Esophagus muscularis mucosa (tissue), 4 donors: ENCODE data around the gene OR10V1. TPM values are rescaled to one million over a fixed set of nuclear protein-coding genes. Genes with fewer than 3 reads are reported as not detected.

Experiments
- DNase-seq: peaks from one replicate; pipeline ENCODE4 v3.0.0-alpha.2; 2017; ENCODE audit errors: extremely low spot score
- H3K27ac ChIP-seq, 4 donors: fragments of 200-600 bp; sonication (generic); replicated peaks in 1 of 4; 1 replicate in 3 of 4; 2 replicates in 1 of 4; pipeline ENCODE4 v1.5.1; 2016 to 2019; ENCODE audit warnings: mild to moderate bottlenecking in 1 of 4
- H3K27me3 ChIP-seq, 4 donors: fragments of 200-600 bp; sonication (generic); one replicate each; pipeline versions ENCODE4 v1.5.1 to v1.6.0; 2016 to 2019
- H3K36me3 ChIP-seq, 4 donors: fragments of 200-600 bp; sonication (generic); one replicate each; pipeline ENCODE4 v1.5.1; 2016 to 2019
- H3K4me1 ChIP-seq, 4 donors: fragments of 200-600 bp; sonication (generic); one replicate each; pipeline ENCODE4 v1.5.1; 2016 to 2019
- H3K4me3 ChIP-seq, 4 donors: fragments of 200-600 bp; sonication (generic); 1 replicate in 2 of 4; 2 replicates in 2 of 4; pipeline ENCODE4 v1.5.1; 2016 to 2019; ENCODE audit warnings: mild to moderate bottlenecking in 4 of 4, moderate library complexity in 1 of 4
- H3K9me3 ChIP-seq, 4 donors: fragments of 200-600 bp; sonication (generic); 1 replicate in 3 of 4; 2 replicates in 1 of 4; pipeline ENCODE4 v1.5.1; 2016 to 2019
- EP300 ChIP-seq: sonication (generic); formaldehyde crosslinking; IDR thresholded peaks from one replicate; pipeline ENCODE4 v1.6.1; 2017; ENCODE audit warnings: antibody characterized with exemption
- POLR2A ChIP-seq: fragments of 450-650 bp; IDR thresholded peaks from one replicate; pipeline ENCODE4 v1.6.1; 2017; ENCODE audit warnings: antibody characterized with exemption, moderate library complexity, mild to moderate bottlenecking, low read depth
- POLR2AphosphoS5 ChIP-seq, 2 donors: sonication (generic); formaldehyde crosslinking; IDR thresholded peaks; one replicate each; pipeline ENCODE4 v1.6.1; 2017; ENCODE audit warnings: antibody characterized with exemption in 2 of 2
- WGBS: methylation state at CpG from one replicate; pipeline ENCODE4 v1.1.5; 2018; 5-methylcytosine and 5-hydroxymethylcytosine counted together
- intact Hi-C: fragments of 100-400 bp; cut with DNase I; formaldehyde crosslinking; loops from one replicate; pipeline ENCODE4 v1.15.1; 2023
- total RNA-seq, 4 donors: library from RNA; depleted of rRNA; stranded (reverse); fragments of >200 nt; gene quantifications; one replicate each; pipeline versions ENCODE4 v1.1.0 to v1.2.1, GENCODE V29; 2016
- TF ChIP-seq, protein P1 (sequence below), 3 experiments: fragments of 200-600 bp in 2 of 3; fragments of 450-650 bp in 1 of 3; sonication (generic) in 2 of 3; IDR thresholded peaks; one replicate each; pipeline ENCODE4 v1.5.1; 2017 to 2019; ENCODE audit warnings: antibody characterized with exemption in 3 of 3, mild to moderate bottlenecking in 2 of 3, moderate library complexity in 1 of 3

Gene OR10V1
- total RNA-seq, 4 donors from 2014 or later: not detected

DNA sequence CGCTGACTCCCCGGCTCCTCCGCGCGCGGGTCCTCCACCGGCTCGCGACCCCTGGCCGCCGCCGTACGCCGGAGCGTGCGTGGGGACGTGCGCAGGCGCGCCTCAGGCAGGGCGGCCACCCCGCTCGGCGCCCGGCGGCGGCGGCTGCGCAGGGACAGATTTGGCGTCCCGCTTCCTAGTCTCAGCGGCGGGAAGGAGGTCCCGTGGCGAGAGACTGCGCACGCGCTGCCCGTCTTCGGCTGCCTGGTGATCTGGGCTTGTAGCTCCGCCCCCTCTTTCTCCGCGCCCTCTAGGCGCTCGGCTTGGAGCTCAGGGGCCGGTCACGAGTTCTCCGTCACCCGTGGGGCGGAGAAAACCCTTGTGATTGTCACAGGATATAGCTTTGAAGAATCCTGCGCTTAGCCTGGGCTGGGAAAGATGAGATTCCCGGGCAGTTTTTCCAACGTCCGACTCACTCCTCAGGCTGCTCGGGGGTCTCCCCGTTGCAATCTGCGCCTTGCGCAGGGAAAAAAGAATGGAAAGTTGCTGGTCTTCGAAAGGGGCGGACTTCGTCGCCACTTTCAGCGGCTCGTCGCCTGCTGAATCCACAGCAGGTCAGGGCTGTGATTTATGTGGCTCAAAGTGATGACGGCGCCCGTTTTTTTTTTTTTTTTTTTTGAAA lies 44.6 kb downstream of the OR10V1 start, which contains the start of gene PATL1:
Gene PATL1 (minus strand): TSS at position 88 of the 661 bp plus-strand sequence. CDS start 142 bp downstream, outside the sequence.
- TF ChIP-seq POLR2AphosphoS5 (IDR thresholded peaks at IDR 0.05): peak; percentile 95 to 97
- TF ChIP-seq POLR2A: peak; percentile 62
- no peak for TF ChIP-seq EP300
- TF ChIP-seq, protein P1, sequence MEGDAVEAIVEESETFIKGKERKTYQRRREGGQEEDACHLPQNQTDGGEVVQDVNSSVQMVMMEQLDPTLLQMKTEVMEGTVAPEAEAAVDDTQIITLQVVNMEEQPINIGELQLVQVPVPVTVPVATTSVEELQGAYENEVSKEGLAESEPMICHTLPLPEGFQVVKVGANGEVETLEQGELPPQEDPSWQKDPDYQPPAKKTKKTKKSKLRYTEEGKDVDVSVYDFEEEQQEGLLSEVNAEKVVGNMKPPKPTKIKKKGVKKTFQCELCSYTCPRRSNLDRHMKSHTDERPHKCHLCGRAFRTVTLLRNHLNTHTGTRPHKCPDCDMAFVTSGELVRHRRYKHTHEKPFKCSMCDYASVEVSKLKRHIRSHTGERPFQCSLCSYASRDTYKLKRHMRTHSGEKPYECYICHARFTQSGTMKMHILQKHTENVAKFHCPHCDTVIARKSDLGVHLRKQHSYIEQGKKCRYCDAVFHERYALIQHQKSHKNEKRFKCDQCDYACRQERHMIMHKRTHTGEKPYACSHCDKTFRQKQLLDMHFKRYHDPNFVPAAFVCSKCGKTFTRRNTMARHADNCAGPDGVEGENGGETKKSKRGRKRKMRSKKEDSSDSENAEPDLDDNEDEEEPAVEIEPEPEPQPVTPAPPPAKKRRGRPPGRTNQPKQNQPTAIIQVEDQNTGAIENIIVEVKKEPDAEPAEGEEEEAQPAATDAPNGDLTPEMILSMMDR (IDR thresholded peaks at IDR 0.05): peak in 1 of 3 experiments; percentile 7
- intact Hi-C loops: loop anchor here (5.0 to 10.0 kb wide), 5 partner anchors 52 to 136 kb away; partner anchors contain the start of genes OSBP and STX3
- H3K27ac ChIP-seq: peak within 1 kb of the TSS; percentile 90 to 96 (median 95)
- under 1% methylated on average over 25 of the region's 68 CpGs for WGBS
- H3K27me3 ChIP-seq: no peaks in the 10 kb centered on the region
- DNase-seq: peak; percentile 100
- peak within 1 kb of the TSS; percentile 74 to 91 (median 84) for H3K4me3 ChIP-seq
- H3K9me3 ChIP-seq: no peaks in the 10 kb centered on the region
- H3K36me3 ChIP-seq: peaks cover 10 to 27% (median 24%) of the 10 kb centered on the region in 4 donors
- H3K4me1 ChIP-seq: peaks cover 18 to 45% (median 32%) of the 10 kb centered on the region in 4 donors

DNA sequence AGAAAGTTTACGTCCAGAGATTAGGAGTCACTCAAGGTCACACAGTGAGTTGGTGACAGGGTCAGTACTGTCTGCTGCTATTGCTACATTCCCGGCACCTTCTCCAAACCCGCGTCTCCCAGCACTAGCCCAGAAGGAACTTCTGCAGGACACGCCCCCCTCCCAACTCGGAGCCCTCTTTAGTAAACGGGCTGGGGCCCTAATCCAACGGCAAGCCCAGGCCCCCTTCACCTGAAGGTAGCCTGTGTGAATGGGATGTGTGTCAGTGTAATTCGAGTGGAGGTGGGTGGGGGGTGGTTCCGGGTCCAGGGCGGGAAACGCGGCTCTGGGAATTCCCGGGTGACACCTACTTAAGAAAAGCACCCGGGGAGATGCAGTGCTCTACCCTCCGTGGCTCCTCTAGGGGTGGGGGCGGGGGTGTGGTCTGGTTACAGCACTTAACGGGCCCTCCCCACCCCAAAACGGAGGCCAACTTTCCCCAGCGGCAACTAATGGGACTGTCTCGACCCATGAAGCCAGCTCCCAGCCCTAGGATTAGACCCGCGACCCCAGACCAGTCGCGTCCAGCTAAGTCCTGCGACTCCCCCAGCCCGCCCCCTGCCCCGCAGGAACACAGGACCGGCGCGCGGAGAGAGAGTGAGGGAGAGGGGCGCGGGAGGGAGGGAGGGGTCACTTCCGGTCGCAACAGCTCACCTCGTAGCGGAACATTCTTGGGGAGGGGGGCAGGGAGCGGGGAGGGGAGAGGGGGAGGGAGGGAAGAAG lies 45.3 kb downstream of the OR10V1 start:
- TF ChIP-seq POLR2AphosphoS5 (IDR thresholded peaks at IDR 0.05): no peak
- no peak for TF ChIP-seq POLR2A
- TF ChIP-seq EP300: no peak
- TF ChIP-seq, protein P1 (IDR thresholded peaks at IDR 0.05): peak; percentile 22 to 52 (median 25)
- intact Hi-C loops: loop anchor here (5.0 to 10.0 kb wide), 5 partner anchors 51 to 136 kb away; partner anchors contain the start of genes OSBP and STX3
- Histone ChIP-seq H3K4me3 (peak overlapping the region; percentile 74 to 91 (median 84)), H3K27ac (peak overlapping the region; percentile 90 to 96 (median 95)), H3K27me3 (no peaks in the 10 kb centered on the region), H3K4me1 (peaks cover 18 to 47% (median 39%) of the 10 kb centered on the region in 4 donors), H3K9me3 (no peaks in the 10 kb centered on the region), H3K36me3 (peaks cover 10 to 34% (median 28%) of the 10 kb centered on the region in 4 donors)
- under 1% methylated on average over 21 of the region's 39 CpGs for WGBS
- DNase-seq: peak; percentile 93

GRCh38 chr11:59667812-59668187 lies 45.8 kb downstream of the OR10V1 start:
- H3K27me3 ChIP-seq: no peaks in the 10 kb centered on the region
- 32% methylated on average over 3 of the region's 3 CpGs for WGBS
- peak overlapping the region; percentile 74 to 91 (median 84) for H3K4me3 ChIP-seq
- TF ChIP-seq POLR2A (no peak), POLR2AphosphoS5 (IDR thresholded peaks at IDR 0.05) (no peak), EP300 (no peak)
- TF ChIP-seq, protein P1 (IDR thresholded peaks at IDR 0.05): no peak
- H3K36me3 ChIP-seq: peaks cover 10 to 38% (median 30%) of the 10 kb centered on the region in 4 donors
- peaks cover 18 to 47% (median 43%) of the 10 kb centered on the region in 4 donors for H3K4me1 ChIP-seq
- H3K9me3 ChIP-seq: no peaks in the 10 kb centered on the region
- peak overlapping the region; percentile 90 to 96 (median 95) for H3K27ac ChIP-seq
- DNase-seq: no peak
- intact Hi-C loops: loop anchor here (5.0 to 10.0 kb wide), 5 partner anchors 50 to 137 kb away; partner anchors contain the start of genes OSBP and STX3

DNA sequence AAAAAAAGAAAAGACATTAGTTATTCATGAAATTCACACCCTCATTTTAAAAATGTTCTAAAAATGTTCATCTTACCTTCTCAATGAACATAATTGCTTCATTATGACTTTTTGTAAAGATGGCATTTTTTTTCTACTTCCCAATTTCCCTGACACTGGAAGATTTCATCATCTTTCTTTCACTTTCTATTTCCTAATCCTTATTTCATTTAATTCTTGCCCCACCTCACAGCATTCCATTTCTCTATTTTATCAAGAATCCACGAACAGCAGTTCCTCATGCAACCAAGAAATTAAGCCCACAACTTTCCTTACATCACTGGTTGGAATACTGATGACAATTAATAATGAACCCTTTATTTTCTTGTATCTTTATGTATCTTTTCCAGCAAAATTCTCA lies 46.7 kb downstream of the OR10V1 start:
- no peaks in the 10 kb centered on the region for H3K9me3 ChIP-seq
- peaks cover 18 to 47% (median 43%) of the 10 kb centered on the region in 4 donors for H3K4me1 ChIP-seq
- 41% methylated on average over 1 of the region's 1 CpG for WGBS
- TF ChIP-seq POLR2AphosphoS5 (IDR thresholded peaks at IDR 0.05): no peak
- no peak for TF ChIP-seq POLR2A
- no peak for TF ChIP-seq EP300
- TF ChIP-seq, protein P1 (IDR thresholded peaks at IDR 0.05): no peak
- no peaks in the 10 kb centered on the region for H3K27me3 ChIP-seq
- intact Hi-C loops: loop anchor here (5.0 to 10.0 kb wide), 5 partner anchors 50 to 138 kb away; partner anchors contain the start of genes OSBP and STX3
- DNase-seq: no peak
- H3K36me3 ChIP-seq: peaks cover 10 to 46% (median 33%) of the 10 kb centered on the region in 4 donors
- H3K27ac ChIP-seq: peak overlapping the region in 3 of 4 donors; percentile 90 to 96 (median 95)
- H3K4me3 ChIP-seq: peak overlapping the region in 1 of 4 donors; percentile 74

Other genes starting within 250 kb of the OR10V1 start
- gene OR4D10, start 240.5 kb downstream of the OR10V1 start, total RNA-seq: not detected
- not detected for gene OR4D11, start 210.3 kb downstream of the OR10V1 start, total RNA-seq
- gene OR4D9, start 202.3 kb downstream of the OR10V1 start, total RNA-seq: not detected
- 10 to 100 TPM; 32.5 to 40.0 (median 33.3) TPM for gene OSBP, start 98.1 kb downstream of the OR10V1 start, total RNA-seq
- gene PATL1, start 44.8 kb downstream of the OR10V1 start, total RNA-seq: 10 to 100 TPM; 12.5 to 18.5 (median 16.1) TPM
- 10 to 100 TPM; 16.3 to 24.0 (median 22.3) TPM for gene STX3, start 41.5 kb upstream of the OR10V1 start, total RNA-seq
- 10 to 100 TPM; 47.9 to 58.6 (median 52.1) TPM for gene MRPL16, start 96.9 kb upstream of the OR10V1 start, total RNA-seq
- gene CBLIF, start 131.7 kb upstream of the OR10V1 start, total RNA-seq: not detected
- gene TCN1, start 152.6 kb upstream of the OR10V1 start, total RNA-seq: under 1 TPM in 1 of 4 donors, not detected in 3; 0.66 TPM
- not detected for gene OOSP3, start 164.9 kb upstream of the OR10V1 start, total RNA-seq
- gene OOSP1, start 224.6 kb upstream of the OR10V1 start, total RNA-seq: not detected